HG02970 (cell line): Measurements from ENCODE around the gene AFAP1.

Source experiments
- ATAC-seq: cut with Tn5 transposase; IDR thresholded peaks from one replicate; pipeline ENCODE4 v1.9.1; 2021; ENCODE audit warnings: mild to moderate bottlenecking, moderate library complexity, moderate number of reproducible peaks; ENCODE audit not compliant: unreplicated experiment, low FRiP score

The AFAP1 gene

DNA sequence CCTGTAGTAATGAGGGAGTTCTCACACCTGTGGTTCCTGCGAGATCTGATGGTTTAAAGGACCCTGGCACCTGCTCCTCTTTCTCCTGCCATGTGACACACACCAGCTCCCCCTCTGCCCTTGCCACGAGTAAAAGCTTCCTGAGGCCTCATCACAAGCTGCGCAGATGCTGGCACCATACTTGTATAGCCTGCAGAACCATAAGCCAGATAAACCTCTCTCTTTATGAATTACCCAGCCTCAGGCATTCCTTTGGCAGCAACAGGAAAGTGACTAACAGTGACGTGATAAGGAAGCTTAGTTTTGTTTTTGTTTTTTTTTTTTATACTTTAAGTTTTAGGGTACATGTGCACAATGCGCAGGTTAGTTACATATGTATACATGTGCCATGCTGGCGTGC, 130.9 kb downstream of the AFAP1 start:
- no peak for ATAC-seq

DNA sequence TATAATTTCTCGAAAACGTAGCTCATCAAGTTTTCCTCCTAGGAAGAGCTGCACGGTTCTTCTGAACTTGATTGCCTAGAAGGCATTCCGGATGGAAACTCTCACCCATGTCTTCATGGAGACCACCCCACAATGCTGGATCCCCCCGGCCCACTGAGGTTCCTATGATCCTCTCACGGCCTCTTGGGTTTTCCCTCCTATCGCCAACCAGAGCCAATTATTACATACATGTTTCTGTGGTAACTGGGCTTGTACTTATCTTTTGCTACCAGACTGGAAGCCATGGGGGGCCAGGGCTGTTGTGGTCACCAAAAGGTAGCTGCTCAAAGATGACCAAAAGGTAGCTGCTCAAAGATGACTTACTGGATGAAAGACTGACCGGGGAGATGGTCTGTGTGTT, 131.5 kb downstream of the AFAP1 start:
- ATAC-seq: no peak

DNA sequence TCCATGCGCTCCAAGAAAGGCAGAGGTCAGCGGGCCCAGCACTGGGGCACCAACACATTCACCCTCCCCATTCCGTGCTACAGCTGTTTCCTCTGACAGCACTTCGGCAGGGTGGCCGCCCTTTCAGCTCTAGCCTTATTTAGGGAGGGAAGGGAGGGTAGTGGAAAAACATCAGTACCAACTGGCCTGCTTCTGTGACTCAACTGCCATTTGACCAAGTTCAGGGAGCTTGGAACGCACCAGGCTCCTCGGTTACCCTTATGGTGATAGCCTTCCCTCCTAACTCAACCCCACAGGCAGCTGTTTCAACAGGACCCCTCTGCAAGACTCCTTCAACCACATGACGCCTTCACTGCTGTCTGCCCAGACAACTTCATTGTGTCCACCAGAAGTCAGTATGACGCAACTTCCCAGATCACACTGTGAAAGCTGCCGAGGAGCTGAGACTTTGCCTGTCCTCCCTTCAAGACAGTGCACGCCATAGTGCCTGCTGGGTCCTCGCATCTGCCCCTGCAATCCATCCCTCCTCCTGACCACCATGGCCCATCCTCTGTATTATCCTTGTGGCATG, 132.2 kb downstream of the AFAP1 start:
- no peak for ATAC-seq

DNA sequence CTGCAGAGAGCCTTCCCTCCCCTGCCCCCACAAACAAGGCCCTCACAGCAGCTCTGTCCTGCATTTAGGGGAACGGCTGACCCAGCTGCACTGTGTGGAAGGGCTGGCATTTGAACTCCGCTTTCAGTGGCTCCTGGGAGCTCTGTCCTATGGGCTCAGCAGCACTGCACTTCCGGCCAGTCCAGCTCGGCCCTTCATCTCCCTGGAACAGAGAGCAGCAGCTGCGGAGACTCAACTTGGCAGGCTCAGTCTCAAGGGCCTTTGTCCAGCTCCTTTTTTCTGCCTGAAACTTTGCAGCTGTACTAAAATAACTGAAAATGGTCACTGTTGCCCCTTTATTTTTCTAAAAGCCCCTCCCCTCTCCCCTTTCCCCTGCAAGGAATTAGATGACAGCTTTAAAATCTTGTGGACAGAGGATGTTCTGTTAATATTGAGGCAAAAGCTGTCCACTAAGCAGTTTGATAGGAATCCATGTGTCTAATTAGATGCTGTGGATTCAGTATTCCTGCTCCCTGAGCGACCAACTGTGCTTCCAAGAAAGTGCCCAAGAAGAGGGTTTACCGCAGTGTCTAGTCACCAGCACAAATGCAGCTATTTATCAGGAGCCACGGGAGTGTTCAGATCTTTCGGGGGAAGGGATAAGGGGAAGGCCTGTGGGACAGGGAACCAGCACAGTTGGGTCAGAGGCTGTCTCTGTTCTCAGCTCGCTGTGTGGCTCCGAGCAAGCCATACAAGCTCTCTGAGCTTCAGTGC, 133.1 kb downstream of the AFAP1 start:
- ATAC-seq: no peak

DNA sequence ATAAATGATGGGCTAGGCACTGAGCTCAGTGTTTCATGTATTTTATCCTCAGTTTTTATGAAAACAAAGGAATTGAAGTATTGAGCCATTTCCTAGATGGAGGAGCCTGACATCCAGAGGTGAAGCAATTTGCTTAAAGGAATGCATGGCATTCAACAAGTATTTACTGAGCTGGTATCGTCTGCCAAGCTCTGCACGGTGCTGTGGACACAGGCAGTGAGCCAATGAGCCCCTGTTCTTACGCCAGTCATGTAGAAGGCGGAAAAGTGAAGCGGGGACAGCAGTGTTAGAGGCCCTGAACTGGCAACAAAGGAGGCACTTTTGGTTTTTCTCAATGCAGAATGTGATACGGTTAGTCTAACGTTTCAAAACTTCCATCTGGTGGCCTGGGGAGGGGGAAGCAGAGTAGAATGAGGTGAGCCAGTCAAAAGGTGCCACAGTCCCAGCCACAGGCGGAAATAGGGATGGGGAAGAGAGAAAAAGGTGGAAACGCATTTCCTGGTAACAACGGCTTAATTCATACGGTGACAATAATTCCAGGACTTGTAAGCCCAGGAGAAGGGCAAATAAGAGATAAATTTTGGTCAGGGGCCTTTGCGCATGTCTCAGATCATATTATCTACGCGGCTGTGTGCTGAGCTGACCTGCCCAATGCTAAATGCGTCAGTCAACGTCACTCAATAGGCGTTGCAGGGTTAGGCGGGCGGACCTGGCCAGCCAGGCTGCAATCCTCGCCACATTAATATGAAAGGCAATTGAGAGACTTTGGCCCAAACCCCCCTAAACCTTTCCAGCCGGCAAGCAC, 133.9 kb downstream of the AFAP1 start:
- ATAC-seq: no peak

DNA sequence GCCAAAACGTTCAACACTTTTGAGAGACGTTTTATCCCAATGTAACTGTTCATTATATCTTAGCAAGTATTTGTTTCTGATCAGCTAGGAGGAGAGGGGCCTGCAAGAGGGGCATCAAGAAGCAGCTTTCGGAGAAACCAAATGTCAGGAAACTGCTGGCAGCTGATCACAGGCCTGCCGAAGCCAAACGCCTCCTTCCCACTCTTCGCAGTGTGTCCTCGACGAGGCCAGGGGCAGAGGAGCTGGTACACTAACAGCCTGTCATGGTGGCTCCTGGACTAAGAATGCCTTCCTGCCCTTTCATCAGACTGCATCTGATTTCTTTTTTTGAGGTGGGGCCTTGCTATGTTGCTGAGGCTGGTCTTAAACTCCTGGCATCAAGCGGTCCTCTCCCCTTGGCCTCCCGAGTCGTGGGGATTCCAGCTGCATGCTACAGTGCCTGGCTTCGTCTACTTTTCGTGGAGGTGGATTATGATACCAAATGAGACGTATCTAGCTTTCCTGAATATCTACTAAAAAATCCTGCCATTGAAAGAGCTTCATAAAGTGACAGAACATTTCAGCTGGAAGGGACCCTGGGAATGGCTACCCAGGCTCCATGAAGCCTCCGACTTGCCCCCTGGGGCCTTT, 134.8 kb downstream of the AFAP1 start:
- no peak for ATAC-seq

DNA sequence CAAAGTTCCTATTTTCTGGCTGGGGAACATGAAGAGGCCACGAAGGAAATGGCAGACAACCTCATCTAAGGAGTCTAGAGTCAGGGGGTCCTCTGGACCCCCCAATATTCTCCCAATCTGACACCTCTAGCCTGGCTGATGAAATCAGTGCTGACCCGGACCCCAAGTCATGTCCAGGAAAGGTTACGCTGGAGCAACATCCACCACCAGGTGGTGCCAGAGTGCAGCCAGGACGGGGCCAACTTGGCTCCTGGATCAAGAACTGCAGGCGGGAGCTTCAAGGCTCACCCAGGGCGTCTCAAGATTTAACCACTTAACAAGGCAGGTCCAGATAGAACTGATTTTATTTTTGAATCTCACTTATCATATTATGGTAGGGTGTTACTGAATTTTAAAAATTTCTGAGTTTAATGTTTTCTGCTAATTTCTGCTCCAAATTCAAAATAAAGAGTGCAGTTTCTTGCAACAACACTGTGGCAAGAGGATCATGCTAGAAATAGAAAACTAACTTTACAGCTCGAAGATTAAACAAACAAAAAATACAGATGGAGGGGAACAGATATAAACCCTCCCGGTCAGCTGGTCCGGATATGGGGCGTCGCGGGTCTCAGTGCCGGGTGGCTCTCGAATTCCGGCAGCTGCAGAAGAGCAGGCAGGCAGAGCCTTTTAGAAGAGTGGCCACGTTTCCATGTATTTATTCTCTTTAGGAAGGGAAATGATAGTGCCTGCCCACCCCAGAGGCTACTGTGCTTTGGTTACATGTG, 135.5 kb downstream of the AFAP1 start:
- no peak for ATAC-seq

DNA sequence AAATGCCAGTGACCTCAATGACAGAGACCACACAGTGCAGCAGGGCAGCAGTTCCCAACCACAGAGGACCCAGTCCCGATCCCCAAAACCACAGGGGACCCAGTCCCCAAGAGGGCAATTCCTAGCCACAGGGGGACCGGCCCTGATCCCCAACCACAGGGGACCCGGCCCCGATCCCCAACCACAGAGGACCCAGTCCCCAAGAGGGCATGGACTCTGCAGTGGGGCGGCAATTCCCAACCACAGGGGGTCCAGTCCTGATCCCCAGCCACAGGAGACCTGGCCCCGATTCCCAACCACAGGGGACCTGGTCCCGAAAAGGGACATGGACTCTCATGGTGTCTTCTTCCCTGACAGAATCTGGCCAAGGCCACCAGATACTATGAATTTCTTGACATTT, 136.3 kb downstream of the AFAP1 start:
- ATAC-seq: no peak

DNA sequence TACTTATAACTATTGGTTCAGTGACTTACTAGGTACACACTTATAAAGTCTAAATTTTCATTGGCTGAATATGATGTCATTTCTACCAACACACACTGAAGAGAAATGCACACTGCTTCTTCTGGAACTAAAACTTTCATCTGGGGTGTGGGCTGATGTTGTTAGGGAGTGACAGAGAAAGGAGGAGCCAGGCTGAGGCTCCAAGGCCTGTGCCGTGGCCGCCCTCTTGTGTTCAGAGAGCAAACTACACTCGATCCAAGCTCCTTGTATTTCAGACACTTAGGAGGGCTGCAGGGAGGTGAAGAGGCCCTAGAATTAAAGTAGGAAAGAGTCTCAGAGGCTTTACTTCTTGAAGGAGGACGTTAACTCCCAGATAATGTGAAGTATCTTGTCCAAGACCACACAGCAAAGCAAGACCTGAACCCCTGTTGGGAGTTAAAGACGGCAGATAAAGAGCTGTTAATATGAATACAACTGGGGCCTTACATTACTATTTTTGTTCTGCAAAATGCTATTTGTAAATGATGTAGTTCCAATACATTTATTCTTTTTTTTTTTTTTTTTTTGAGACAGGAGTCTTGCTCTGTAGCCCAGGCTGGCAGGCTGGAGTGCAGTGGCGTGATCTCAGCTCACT, 137.5 kb downstream of the AFAP1 start:
- ATAC-seq: no peak

DNA sequence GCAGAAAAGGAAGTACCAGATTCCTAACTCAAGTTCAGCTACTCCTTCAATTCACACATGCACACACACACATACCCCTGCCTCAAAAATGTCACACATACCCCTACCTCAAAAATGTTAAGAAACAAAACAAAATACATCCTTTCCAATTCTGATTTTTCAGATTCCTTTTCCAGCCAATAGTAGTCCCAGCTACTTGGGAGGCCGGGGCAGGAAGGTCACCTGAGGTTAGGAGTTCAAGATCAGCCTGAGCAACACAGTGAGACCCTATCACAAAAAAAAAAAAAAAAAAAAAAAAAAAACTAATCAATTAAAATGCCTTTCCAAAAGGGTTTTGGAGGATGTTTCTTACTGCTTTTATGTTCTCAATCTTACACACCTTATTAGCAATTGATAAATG, 138.0 kb downstream of the AFAP1 start:
- no peak for ATAC-seq

DNA sequence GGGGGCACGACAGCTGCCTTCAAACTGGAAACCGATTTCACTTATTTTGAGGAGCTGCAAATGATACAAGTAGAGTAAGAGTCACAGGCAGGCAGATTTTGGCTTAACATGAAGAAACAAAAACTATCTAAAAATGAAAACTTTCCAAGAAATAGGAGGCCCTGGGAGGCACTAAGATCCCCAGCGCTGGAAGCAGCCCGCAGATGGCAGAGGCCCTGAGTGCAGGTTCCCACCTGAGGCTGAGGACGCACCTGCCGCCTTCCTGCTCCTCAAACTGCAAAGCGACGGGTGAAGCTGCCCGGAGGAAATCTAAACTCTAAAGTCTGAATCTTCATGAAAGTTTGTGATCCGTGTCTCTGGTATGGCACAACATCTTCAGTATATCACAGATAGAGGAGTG, 138.7 kb downstream of the AFAP1 start:
- ATAC-seq: no peak

DNA sequence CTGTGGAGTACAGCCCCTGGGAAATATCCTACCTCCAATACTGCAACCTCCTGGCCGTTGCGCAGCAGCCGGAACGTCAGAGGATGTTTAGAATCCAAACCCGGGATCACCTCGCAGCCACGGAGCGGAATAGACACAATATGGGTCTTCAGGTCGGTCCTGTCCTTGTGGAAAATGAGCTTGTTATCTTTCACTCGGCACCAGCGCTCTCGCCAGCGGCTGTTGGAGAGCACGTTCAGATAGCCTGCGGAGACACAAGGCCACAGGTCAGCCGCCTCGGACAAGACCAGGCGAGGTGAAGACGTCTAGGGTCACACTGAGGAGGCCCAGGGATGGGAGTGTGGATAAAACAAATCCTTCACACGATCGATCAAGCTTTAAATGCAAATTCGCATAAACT, 139.3 kb downstream of the AFAP1 start:
- ATAC-seq: no peak

DNA sequence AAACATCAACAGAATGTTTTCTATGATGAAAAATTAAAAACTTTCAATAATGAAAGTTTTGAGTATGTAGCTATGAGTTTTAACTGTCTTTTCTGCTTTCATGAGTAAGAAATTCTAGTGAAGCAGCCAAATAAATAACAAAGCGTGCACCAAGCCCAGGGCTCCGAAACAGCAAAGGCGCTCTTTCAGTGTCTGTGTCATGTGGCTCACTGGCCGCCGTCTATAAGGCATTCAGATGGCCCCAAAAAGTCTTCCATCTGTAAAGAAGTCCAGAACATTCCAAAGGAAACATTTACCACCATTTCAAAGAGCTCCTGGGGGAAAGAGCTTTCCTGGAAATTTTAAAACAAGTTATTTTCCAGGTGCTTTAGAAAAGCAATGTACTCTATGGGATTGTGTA, 139.9 kb downstream of the AFAP1 start:
- ATAC-seq: no peak

DNA sequence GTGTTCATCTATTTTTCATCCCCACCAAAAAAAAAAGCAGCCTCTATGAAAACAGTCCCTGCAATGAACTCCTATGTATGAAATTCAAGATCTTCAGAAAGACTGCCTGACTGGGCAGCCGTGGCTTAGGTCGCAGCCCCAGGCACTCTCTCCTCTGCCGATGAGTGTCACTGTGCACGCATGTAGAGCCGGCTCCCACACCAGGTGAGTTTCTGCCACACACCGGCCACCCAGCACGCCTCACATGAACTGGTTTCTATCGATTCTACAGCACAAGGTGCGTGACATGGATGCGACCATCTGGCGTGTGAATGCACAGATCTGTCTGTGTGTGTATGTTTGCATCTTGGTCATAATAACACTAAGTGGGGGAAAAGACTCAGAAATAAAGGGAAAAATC, 140.4 kb downstream of the AFAP1 start:
- ATAC-seq: no peak

DNA sequence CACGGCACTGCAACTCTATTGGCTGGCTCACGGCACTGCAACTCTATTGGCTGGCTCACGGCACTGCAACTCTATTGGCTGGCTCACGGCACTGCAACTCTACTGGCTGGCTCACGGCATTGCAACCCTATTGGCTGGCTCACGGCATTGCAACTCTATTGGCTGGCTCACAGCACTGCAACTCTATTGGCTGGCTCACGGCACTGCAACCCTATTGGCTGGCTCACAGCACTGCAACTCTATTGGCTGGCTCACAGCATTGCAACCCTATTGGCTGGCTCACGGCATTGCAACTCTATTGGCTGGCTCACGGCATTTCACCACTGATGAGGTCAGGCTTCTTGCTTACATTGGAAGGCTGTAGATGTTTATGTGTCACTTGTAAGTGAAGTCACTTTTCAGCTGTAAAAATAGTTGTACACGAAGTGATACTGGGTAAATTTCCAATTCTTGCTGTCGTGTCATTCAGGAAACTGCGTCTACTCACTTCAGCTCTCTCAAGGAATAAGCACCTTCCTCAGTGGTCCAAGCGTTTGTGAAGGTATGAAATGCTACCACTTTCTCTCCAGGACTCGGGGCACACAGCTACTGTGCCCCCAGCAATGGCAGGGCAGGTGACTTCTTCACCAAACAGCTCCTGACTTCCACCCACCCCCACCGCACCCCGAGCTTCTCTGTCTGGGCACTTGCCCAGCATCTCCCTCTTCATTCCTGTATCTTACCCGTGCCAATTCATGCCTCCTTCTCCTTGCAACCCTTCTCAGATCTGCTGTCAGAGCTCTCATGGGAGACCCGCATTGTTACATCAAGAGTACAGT, 141.3 kb downstream of the AFAP1 start:
- no peak for ATAC-seq

DNA sequence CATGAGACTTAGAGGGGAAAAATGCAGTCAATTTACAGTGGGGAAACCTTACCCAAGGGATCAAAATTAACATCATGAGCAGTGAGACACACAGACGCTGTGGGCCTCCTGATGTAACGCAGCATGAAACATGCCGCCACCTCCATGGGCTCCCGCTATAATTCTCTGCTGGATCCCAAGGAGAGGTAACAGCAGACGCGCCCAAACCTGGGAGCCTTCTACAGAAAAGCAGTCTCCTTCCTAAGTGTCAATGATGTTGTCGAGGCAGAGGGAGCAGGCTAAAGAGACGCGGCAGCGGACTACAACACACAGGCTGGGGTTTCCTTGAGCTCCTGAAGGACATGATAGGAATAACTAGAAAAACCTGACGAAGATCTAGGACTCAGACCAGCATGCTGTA, 142.3 kb downstream of the AFAP1 start:
- ATAC-seq: no peak

DNA sequence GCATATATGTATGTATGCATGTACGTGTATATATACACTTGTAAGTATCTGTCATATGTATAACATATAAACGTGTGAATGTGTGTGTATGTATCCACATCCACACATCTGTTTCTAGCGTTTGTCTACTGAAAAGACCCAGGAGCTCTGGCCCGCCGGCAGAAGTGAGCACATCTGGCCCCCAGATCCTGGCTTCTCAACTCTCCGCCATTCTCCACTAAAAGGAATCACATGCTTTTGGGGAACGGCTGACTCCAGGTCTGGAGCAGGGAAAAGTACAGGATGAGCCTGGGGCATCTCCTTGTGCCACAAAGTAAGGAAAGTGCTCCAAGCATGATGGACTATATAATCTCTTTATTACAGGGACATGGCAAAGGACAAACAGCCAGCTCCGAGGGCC, 143.7 kb downstream of the AFAP1 start:
- ATAC-seq: no peak

DNA sequence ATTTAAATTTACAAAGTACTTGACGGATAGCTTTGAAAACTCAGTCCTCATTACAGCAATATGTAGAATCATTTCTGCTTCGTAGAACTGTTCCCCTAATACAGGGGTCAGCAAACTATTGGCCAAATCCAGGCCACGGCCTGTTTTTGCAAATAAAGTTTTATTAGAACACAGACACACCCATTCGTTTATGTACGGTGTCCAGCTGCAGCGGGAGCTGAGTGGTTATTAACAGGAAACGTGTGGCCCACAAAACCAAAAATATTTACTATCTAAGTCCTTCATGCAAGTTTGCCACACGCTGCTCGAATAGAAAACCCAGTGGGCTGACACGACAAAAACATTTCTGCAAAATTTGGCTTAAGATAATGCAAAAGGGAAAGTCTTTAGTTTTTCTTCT, 146.5 kb downstream of the AFAP1 start:
- ATAC-seq: no peak

DNA sequence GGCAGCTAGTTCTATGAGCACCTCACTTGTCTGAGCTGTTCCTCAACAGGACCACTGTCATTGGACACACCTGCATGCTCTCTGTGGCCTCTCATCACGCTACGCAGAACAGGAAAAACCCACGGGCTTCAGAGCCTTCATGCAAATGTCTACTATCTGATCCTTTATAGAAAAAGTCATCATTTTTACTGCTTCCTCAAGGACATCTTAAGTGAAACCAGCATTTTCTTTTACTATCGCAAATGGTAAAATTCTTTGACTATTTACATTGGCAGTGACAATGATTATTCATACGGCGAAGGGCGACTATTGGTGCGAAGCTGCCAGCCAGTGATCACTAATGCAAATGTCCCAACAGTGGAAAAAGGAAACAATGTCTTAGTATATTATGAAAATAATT, 147.0 kb downstream of the AFAP1 start:
- no peak for ATAC-seq
